WI38 (cell line): ENCODE results near the gene SH3GL2.

Experiments
- H3K4me3 ChIP-seq: 2 replicates; pipeline ENCODE4 v1.5.1; 2011; ENCODE audit warnings: low read depth, mild to moderate bottlenecking, control low read depth, low read length
- TF ChIP-seq, protein P1 (sequence below): IDR thresholded peaks from 2 replicates; pipeline ENCODE4 v1.5.1; 2012; ENCODE audit warnings: low read depth, mild to moderate bottlenecking, control low read depth, low read length

The SH3GL2 gene

DNA sequence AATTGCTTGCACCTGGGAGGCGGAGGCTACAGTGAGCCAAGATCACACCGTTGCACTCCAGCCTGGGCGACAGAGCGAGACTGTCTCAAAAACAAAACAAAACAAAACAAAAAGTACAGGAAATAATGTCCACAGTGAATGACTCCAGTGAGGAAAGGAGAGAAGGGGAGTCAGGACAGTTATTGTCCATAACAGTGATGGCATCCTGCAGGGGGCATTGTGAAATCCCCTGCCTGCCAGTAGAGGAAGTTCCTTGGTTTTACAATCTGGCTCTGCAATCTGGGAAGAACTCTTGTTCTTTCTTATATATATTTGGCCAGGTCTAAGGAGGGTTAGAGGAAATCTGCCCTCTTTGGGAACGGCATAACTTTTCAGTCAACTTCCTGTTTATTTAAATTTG lies 8.2 kb downstream of the SH3GL2 start:
- TF ChIP-seq, protein P1, sequence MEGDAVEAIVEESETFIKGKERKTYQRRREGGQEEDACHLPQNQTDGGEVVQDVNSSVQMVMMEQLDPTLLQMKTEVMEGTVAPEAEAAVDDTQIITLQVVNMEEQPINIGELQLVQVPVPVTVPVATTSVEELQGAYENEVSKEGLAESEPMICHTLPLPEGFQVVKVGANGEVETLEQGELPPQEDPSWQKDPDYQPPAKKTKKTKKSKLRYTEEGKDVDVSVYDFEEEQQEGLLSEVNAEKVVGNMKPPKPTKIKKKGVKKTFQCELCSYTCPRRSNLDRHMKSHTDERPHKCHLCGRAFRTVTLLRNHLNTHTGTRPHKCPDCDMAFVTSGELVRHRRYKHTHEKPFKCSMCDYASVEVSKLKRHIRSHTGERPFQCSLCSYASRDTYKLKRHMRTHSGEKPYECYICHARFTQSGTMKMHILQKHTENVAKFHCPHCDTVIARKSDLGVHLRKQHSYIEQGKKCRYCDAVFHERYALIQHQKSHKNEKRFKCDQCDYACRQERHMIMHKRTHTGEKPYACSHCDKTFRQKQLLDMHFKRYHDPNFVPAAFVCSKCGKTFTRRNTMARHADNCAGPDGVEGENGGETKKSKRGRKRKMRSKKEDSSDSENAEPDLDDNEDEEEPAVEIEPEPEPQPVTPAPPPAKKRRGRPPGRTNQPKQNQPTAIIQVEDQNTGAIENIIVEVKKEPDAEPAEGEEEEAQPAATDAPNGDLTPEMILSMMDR: no peak

GRCh38 chr9:17588395-17588794 lies 9.5 kb downstream of the SH3GL2 start:
- TF ChIP-seq, protein P1: no peak
- H3K4me3 ChIP-seq: no peak overlapping the region

More for the DNA sequence above, 8.2 kb downstream of the SH3GL2 start:
- no peak overlapping the region for H3K4me3 ChIP-seq

- no peak overlapping the region for H3K4me3 ChIP-seq
- TF ChIP-seq, protein P1: no peak
Observed at GRCh38 chr9:17588941-17589340, 10.1 kb downstream of the SH3GL2 start.

- TF ChIP-seq, protein P1: no peak
- no peak overlapping the region for H3K4me3 ChIP-seq
Observed at GRCh38 chr9:17589771-17590170, 10.9 kb downstream of the SH3GL2 start.

- TF ChIP-seq, protein P1: no peak
- no peak overlapping the region for H3K4me3 ChIP-seq
Observed at GRCh38 chr9:17594961-17595360, 16.1 kb downstream of the SH3GL2 start.

DNA sequence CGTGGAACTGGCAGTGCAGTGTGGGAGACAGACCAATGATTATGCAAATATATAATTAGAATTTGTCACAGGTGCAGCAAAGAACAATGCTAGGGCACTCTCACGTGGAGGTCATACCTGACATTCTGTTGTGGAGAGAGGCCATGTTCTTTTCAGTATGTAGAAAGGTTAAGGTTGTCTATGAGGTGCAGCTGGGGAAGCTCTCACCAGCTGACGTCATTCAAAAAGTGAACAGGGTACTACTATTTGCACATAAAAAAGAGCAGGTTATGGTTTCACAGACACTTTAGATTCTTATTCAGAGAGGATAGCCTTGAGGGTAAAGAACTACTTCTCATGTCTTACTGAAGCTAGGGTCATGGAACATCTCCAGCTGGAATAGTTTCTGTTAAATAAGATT lies 19.1 kb downstream of the SH3GL2 start:
- H3K4me3 ChIP-seq: no peak overlapping the region
- TF ChIP-seq, protein P1: no peak

GRCh38 chr9:17600962-17601593 lies 22.2 kb downstream of the SH3GL2 start:
- TF ChIP-seq, protein P1: no peak
- H3K4me3 ChIP-seq: no peak overlapping the region
